Measurements from ENCODE around the gene TMEM185B.

Gene TMEM185B

DNA sequence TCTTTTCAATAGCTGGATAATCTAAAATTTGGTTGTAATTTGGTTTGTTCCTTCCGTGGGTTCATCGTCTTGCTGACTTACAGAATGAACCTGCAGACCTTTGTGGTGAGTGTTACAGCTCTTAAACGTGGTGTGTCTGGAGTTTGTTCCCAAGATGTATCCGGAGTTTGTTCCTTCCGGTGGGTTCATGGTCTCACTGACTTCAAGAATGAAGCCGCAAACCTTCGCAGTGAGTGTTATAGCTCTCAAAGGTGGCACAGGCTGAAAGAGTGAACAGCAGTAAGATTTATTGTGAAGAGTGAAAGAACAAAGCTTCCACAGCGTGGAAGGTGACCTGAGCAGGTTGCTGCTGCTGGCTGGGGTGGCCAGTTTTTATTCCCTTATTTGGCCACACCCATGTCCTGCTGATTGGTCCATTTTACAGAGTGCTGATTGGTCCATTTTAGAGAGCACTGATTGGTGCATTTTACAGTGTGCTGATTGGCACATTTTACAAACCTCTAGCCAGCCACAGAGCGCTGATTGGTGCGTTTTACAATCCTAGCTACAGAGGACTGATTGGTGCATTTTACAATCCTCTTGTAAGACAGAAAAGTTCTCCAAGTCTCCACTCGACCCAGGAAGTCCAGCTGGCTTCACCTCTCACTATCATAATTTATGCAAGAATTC, 46.0 kb upstream of the TMEM185B start:
- H3K79me2 ChIP-seq (ENCODE audit: insufficient read depth, low read length): no peaks in the 10 kb centered on the region
- no peak overlapping the region for H3K27ac ChIP-seq (ENCODE audit: low read depth, low read length)
- H3K9me2 ChIP-seq (replicated peaks; ENCODE audit: insufficient read depth, low read length): no peaks in the 10 kb centered on the region
- H3F3A ChIP-seq (ENCODE audit: insufficient read depth): no peaks in the 10 kb centered on the region
- no peak overlapping the region for H3K4me2 ChIP-seq (ENCODE audit: low read depth, low read length, poor library complexity, severe bottlenecking)
- no peak overlapping the region for H2AFZ ChIP-seq (ENCODE audit: low read depth, low read length, severe bottlenecking)
- no peak overlapping the region for H3K9ac ChIP-seq (ENCODE audit: low read length)
- H3K4me3 ChIP-seq (ENCODE audit: insufficient read depth, low read length, poor library complexity, severe bottlenecking): no peak overlapping the region
- H3K27me3 ChIP-seq (ENCODE audit: low read length): no peaks in the 10 kb centered on the region
- H3K36me3 ChIP-seq (ENCODE audit: low read length): no peaks in the 10 kb centered on the region
- H4K20me1 ChIP-seq (ENCODE audit: low read depth, low read length): no peaks in the 10 kb centered on the region
- H3K9me3 ChIP-seq (ENCODE audit: insufficient read depth, low read length): no peaks in the 10 kb centered on the region
- TF ChIP-seq, protein P1, sequence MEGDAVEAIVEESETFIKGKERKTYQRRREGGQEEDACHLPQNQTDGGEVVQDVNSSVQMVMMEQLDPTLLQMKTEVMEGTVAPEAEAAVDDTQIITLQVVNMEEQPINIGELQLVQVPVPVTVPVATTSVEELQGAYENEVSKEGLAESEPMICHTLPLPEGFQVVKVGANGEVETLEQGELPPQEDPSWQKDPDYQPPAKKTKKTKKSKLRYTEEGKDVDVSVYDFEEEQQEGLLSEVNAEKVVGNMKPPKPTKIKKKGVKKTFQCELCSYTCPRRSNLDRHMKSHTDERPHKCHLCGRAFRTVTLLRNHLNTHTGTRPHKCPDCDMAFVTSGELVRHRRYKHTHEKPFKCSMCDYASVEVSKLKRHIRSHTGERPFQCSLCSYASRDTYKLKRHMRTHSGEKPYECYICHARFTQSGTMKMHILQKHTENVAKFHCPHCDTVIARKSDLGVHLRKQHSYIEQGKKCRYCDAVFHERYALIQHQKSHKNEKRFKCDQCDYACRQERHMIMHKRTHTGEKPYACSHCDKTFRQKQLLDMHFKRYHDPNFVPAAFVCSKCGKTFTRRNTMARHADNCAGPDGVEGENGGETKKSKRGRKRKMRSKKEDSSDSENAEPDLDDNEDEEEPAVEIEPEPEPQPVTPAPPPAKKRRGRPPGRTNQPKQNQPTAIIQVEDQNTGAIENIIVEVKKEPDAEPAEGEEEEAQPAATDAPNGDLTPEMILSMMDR (IDR thresholded peaks at IDR 0.05; ENCODE audit: insufficient read depth, low read length, poor library complexity, severe bottlenecking): no peak
- TF ChIP-seq EZH2phosphoT487 (conservative IDR thresholded peaks at IDR 0.05; ENCODE audit: low read length): no peak

DNA sequence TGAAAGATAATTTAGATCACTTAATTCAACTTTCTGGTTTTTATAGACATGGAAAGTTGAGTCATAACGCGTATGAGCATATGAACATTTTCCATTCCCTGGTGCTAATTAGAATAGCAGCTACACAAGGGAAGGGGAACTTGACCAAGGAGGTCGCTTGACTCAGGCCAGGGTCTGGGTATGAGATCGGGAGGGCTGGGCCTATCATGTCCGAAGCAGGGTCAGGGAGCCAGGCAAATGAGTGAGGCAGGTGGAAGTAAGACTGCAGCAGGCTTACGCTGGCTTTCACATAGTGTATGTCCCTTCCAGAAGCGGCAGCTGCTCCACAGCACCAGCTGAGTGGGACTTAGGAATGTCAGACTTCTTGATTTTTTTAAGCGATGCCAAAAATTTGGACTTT, 44.1 kb upstream of the TMEM185B start:
- H3K9me3 ChIP-seq (ENCODE audit: insufficient read depth, low read length): no peaks in the 10 kb centered on the region
- no peak overlapping the region for H3K4me2 ChIP-seq (ENCODE audit: low read depth, low read length, poor library complexity, severe bottlenecking)
- no peaks in the 10 kb centered on the region for H4K20me1 ChIP-seq (ENCODE audit: low read depth, low read length)
- no peaks in the 10 kb centered on the region for H3K36me3 ChIP-seq (ENCODE audit: low read length)
- H3F3A ChIP-seq (ENCODE audit: insufficient read depth): no peaks in the 10 kb centered on the region
- no peak overlapping the region for H3K4me3 ChIP-seq (ENCODE audit: insufficient read depth, low read length, poor library complexity, severe bottlenecking)
- TF ChIP-seq, protein P1 (IDR thresholded peaks at IDR 0.05; ENCODE audit: insufficient read depth, low read length, poor library complexity, severe bottlenecking): no peak
- TF ChIP-seq EZH2phosphoT487 (conservative IDR thresholded peaks at IDR 0.05; ENCODE audit: low read length): no peak
- H3K79me2 ChIP-seq (ENCODE audit: insufficient read depth, low read length): no peaks in the 10 kb centered on the region
- no peak overlapping the region for H3K27ac ChIP-seq (ENCODE audit: low read depth, low read length)
- no peak overlapping the region for H2AFZ ChIP-seq (ENCODE audit: low read depth, low read length, severe bottlenecking)
- H3K9ac ChIP-seq (ENCODE audit: low read length): no peak overlapping the region
- no peaks in the 10 kb centered on the region for H3K27me3 ChIP-seq (ENCODE audit: low read length)
- H3K9me2 ChIP-seq (replicated peaks; ENCODE audit: insufficient read depth, low read length): no peaks in the 10 kb centered on the region

DNA sequence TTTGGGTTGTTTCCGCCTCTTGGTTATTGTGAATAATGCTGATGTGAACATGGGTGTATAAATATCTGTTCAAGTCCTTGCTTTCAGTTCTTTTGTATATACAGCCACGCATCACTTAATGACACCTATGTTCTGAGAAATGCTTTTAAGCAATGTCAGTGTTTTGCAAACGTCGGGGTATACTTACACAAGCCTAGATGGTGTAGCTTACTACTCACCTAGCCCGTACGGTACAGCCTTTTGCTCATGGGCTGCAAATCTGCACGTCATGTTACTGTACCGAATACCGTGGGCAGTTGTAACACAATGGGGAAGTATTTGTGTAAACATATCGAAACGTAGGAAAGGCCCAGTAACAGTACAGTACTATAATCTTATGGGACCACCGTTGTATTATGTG, 41.8 kb upstream of the TMEM185B start:
- TF ChIP-seq, protein P1 (IDR thresholded peaks at IDR 0.05; ENCODE audit: insufficient read depth, low read length, poor library complexity, severe bottlenecking): no peak
- TF ChIP-seq EZH2phosphoT487 (conservative IDR thresholded peaks at IDR 0.05; ENCODE audit: low read length): no peak
- H3K27me3 ChIP-seq (ENCODE audit: low read length): no peaks in the 10 kb centered on the region
- no peak overlapping the region for H3K4me2 ChIP-seq (ENCODE audit: low read depth, low read length, poor library complexity, severe bottlenecking)

More for the DNA sequence above, 41.8 kb upstream of the TMEM185B start:
- H2AFZ ChIP-seq (ENCODE audit: low read depth, low read length, severe bottlenecking): no peak overlapping the region
- H3F3A ChIP-seq (ENCODE audit: insufficient read depth): no peaks in the 10 kb centered on the region
- H3K36me3 ChIP-seq (ENCODE audit: low read length): no peaks in the 10 kb centered on the region
- H3K27ac ChIP-seq (ENCODE audit: low read depth, low read length): no peak overlapping the region
- no peak overlapping the region for H3K9ac ChIP-seq (ENCODE audit: low read length)
- H3K4me3 ChIP-seq (ENCODE audit: insufficient read depth, low read length, poor library complexity, severe bottlenecking): no peak overlapping the region
- H3K9me2 ChIP-seq (replicated peaks; ENCODE audit: insufficient read depth, low read length): no peaks in the 10 kb centered on the region
- no peaks in the 10 kb centered on the region for H4K20me1 ChIP-seq (ENCODE audit: low read depth, low read length)
- no peaks in the 10 kb centered on the region for H3K9me3 ChIP-seq (ENCODE audit: insufficient read depth, low read length)
- H3K79me2 ChIP-seq (ENCODE audit: insufficient read depth, low read length): no peaks in the 10 kb centered on the region
